MM.1S (cell line): ENCODE measurements around the gene MSI2.

Experiments
- DNase-seq: peaks from one replicate; pipeline ENCODE4 v3.0.0-alpha.2; 2015
- H2AFZ ChIP-seq: fragments of 300-600 bp; sonication (generic); 2 replicates; pipeline ENCODE4 v1.6.0; 2016; ENCODE audit warnings: antibody characterized with exemption, low read length
- H3F3A ChIP-seq: fragments of 300-600 bp; sonication (generic); 2 replicates; pipeline ENCODE4 v1.6.1; 2016; ENCODE audit warnings: mild to moderate bottlenecking, antibody characterized with exemption, low read length, moderate library complexity, mixed read lengths; ENCODE audit not compliant: insufficient read depth
- H3K27ac ChIP-seq: fragments of 300-600 bp; sonication (generic); 2 replicates; pipeline ENCODE4 v1.5.1; 2016; ENCODE audit warnings: mild to moderate bottlenecking, low read length
- H3K27me3 ChIP-seq: fragments of 300-600 bp; sonication (generic); replicated peaks from 2 replicates; pipeline ENCODE4 v1.6.0; 2016; ENCODE audit warnings: low read length; ENCODE audit not compliant: insufficient read depth
- H3K36me3 ChIP-seq: fragments of 300-600 bp; sonication (generic); replicated peaks from 2 replicates; pipeline ENCODE4 v1.6.1; 2016; ENCODE audit warnings: mild to moderate bottlenecking, low read length, mixed read lengths; ENCODE audit not compliant: insufficient read depth
- H3K4me1 ChIP-seq: fragments of 300-600 bp; sonication (generic); 2 replicates; pipeline ENCODE4 v1.6.1; 2016; ENCODE audit warnings: low read length, mixed read lengths
- H3K4me2 ChIP-seq: fragments of 300-600 bp; sonication (generic); 2 replicates; pipeline ENCODE4 v1.6.0; 2016; ENCODE audit warnings: low read depth, low read length
- H3K4me3 ChIP-seq: fragments of 300-600 bp; sonication (generic); 2 replicates; pipeline ENCODE4 v1.5.1; 2016; ENCODE audit warnings: low read length, mixed read lengths
- H3K79me2 ChIP-seq: fragments of 300-600 bp; sonication (generic); 2 replicates; pipeline ENCODE4 v1.6.1; 2016; ENCODE audit warnings: mixed run types, low read length, mixed read lengths
- H3K9ac ChIP-seq: fragments of 300-600 bp; sonication (generic); 2 replicates; pipeline ENCODE4 v1.6.1; 2016; ENCODE audit warnings: low read length, mixed read lengths
- H3K9me2 ChIP-seq: fragments of 300-600 bp; sonication (generic); replicated peaks from 2 replicates; pipeline ENCODE4 v1.6.1; 2016; ENCODE audit warnings: mild to moderate bottlenecking, low read length, mixed read lengths; ENCODE audit not compliant: insufficient read depth
- H3K9me3 ChIP-seq: fragments of 300-600 bp; sonication (generic); replicated peaks from 2 replicates; pipeline ENCODE4 v1.6.1; 2016; ENCODE audit warnings: mild to moderate bottlenecking, low read length, mixed read lengths; ENCODE audit not compliant: insufficient read depth
- H4K20me1 ChIP-seq: fragments of 300-600 bp; sonication (generic); 2 replicates; pipeline ENCODE4 v1.6.1; 2016; ENCODE audit warnings: mild to moderate bottlenecking, low read length, moderate library complexity, mixed read lengths; ENCODE audit not compliant: insufficient read depth
- EZH2 ChIP-seq: fragments of 300-600 bp; sonication (generic); optimal IDR thresholded peaks from 2 replicates; pipeline ENCODE3; 2017; ENCODE audit warnings: low read depth, mild to moderate bottlenecking, antibody characterized with exemption, low read length, mixed read lengths
- EZH2phosphoT487 ChIP-seq: fragments of 300-600 bp; sonication (generic); IDR thresholded peaks from 2 replicates; pipeline ENCODE4 v1.6.1; 2018; ENCODE audit warnings: antibody characterized with exemption, low read length
- TF ChIP-seq, protein P1 (sequence below): fragments of 300-600 bp; sonication (generic); IDR thresholded peaks from 2 replicates; pipeline ENCODE4 v1.5.1; 2016; ENCODE audit warnings: antibody characterized with exemption, low read length, mixed read lengths

The MSI2 gene

DNA sequence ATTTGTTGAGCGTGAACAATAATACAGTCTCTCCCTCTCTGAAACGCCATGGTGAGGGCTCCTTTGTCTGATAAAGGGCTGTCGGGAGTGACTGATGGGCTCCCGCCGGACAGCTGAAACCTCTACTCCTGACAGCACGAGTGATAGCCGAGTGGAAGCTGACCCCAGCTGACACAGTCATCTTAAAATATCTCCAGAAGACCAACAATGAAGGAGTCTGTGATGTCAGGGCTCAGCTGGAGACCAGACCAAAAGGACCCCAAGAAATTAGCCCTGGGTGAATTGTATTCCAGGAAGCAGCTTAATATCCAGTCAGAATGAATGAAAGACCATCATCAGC lies 466.4 kb downstream of the MSI2 start:
- Histone ChIP-seq H3K4me3 (no peak overlapping the region), H3K4me2 (no peak overlapping the region), H3K79me2 (no peaks in the 10 kb centered on the region), H2AFZ (no peak overlapping the region), H4K20me1 (no peaks in the 10 kb centered on the region), H3K4me1 (peaks cover 22% of the 10 kb centered on the region), H3K9me2 (no peaks in the 10 kb centered on the region), H3K9ac (no peak overlapping the region), H3K36me3 (no peaks in the 10 kb centered on the region), H3K27me3 (no peaks in the 10 kb centered on the region), H3K9me3 (no peaks in the 10 kb centered on the region), H3K27ac (no peak overlapping the region), H3F3A (peaks cover 3% of the 10 kb centered on the region; the same call in 1 of the 2 replicates)
- DNase-seq: no peak
- TF ChIP-seq, protein P1, sequence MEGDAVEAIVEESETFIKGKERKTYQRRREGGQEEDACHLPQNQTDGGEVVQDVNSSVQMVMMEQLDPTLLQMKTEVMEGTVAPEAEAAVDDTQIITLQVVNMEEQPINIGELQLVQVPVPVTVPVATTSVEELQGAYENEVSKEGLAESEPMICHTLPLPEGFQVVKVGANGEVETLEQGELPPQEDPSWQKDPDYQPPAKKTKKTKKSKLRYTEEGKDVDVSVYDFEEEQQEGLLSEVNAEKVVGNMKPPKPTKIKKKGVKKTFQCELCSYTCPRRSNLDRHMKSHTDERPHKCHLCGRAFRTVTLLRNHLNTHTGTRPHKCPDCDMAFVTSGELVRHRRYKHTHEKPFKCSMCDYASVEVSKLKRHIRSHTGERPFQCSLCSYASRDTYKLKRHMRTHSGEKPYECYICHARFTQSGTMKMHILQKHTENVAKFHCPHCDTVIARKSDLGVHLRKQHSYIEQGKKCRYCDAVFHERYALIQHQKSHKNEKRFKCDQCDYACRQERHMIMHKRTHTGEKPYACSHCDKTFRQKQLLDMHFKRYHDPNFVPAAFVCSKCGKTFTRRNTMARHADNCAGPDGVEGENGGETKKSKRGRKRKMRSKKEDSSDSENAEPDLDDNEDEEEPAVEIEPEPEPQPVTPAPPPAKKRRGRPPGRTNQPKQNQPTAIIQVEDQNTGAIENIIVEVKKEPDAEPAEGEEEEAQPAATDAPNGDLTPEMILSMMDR: no peak
- no peak for TF ChIP-seq EZH2
- TF ChIP-seq EZH2phosphoT487: no peak

GRCh38 chr17:57723427-57724025 lies 467.2 kb downstream of the MSI2 start:
- Histone ChIP-seq H3K27ac (peak overlapping the region; percentile 20; the same call in 1 of the 2 replicates), H3K4me2 (peak overlapping the region; percentile 55), H3K4me1 (peaks cover 22% of the 10 kb centered on the region), H3K4me3 (0 out of 2 replicates have a peak overlapping the region, but pooled peaks have one; percentile 13), H3K36me3 (no peaks in the 10 kb centered on the region), H4K20me1 (no peaks in the 10 kb centered on the region), H3F3A (peaks cover 3% of the 10 kb centered on the region; the same call in 1 of the 2 replicates), H3K79me2 (no peaks in the 10 kb centered on the region), H3K27me3 (no peaks in the 10 kb centered on the region), H2AFZ (peak overlapping the region; percentile 25), H3K9me2 (no peaks in the 10 kb centered on the region), H3K9ac (no peak overlapping the region), H3K9me3 (no peaks in the 10 kb centered on the region)
- TF ChIP-seq, protein P1: no peak
- TF ChIP-seq EZH2 (no peak), EZH2phosphoT487 (no peak)
- no peak for DNase-seq

DNA sequence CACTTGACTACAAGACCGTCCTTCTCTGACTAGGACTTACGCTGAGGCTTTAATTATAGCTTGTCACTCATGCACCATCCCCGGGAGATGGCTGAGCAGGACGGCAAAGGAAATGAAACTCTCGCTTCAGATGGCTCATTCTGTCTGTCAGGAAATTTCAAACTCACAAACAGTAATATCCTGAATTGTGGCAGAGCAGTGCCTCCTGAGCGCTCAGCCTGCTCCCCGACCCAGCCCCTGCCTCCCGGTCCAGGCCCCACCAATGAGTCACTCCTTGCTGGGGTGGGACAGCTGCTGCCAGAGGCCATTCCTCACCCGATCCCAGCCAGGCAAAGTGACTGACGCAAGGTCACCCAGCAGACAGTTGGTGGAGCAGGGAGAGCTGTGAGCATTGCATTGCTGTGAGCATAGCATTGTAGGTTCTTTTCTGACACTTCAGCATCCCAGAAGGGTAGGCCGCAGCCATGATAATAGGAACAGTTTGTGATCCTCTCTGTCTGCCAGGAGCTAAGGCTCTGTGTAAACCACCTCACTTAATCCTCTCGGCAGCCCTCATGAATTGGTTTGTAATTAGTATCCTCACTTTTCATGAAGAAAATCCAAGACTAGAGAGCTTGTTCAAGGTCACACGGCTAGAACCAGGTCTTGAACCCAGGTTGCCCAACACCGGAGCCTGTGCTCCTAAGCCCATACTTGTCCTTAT lies 467.9 kb downstream of the MSI2 start:
- Histone ChIP-seq H4K20me1 (no peaks in the 10 kb centered on the region), H2AFZ (peak overlapping the region; percentile 25), H3K4me2 (peak overlapping the region; percentile 55), H3K9ac (no peak overlapping the region), H3K4me3 (0 out of 2 replicates have a peak overlapping the region, but pooled peaks have one; percentile 13), H3K27me3 (no peaks in the 10 kb centered on the region), H3K27ac (peak overlapping the region; percentile 20; the same call in 1 of the 2 replicates), H3K36me3 (no peaks in the 10 kb centered on the region), H3K9me3 (no peaks in the 10 kb centered on the region), H3K4me1 (peaks cover 22% of the 10 kb centered on the region), H3K9me2 (no peaks in the 10 kb centered on the region), H3F3A (peaks cover 3% of the 10 kb centered on the region; the same call in 1 of the 2 replicates), H3K79me2 (no peaks in the 10 kb centered on the region)
- TF ChIP-seq, protein P1: no peak
- no peak for TF ChIP-seq EZH2phosphoT487
- no peak for TF ChIP-seq EZH2
- DNase-seq: peak; percentile 70
